HG02759 (cell line): ENCODE results near the gene LBR.

ENCODE experiments used
- ATAC-seq: cut with Tn5 transposase; IDR thresholded peaks from one replicate; pipeline ENCODE4 v1.9.1; 2021; ENCODE audit warnings: mild to moderate bottlenecking, moderate library complexity; ENCODE audit not compliant: unreplicated experiment

LBR gene

DNA sequence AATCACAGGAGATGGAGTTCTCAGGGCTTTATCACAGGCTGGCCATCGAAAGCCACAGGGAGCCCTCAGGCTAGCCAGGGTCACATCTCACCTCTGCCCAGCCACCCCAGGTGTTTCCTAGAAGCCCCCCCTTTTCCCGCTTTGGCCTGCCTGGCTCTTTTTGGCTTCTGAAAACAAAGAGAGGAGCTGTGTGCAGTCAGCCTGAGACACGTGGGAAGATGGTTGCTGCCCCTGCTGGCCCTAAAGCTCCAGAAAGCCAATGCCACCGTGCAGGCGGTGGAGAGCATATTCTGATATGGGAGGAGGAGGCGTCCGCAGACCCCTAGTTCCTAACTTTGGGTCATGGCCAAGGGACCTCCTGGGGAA is 18.7 kb upstream of the LBR start:
- no peak for ATAC-seq

DNA sequence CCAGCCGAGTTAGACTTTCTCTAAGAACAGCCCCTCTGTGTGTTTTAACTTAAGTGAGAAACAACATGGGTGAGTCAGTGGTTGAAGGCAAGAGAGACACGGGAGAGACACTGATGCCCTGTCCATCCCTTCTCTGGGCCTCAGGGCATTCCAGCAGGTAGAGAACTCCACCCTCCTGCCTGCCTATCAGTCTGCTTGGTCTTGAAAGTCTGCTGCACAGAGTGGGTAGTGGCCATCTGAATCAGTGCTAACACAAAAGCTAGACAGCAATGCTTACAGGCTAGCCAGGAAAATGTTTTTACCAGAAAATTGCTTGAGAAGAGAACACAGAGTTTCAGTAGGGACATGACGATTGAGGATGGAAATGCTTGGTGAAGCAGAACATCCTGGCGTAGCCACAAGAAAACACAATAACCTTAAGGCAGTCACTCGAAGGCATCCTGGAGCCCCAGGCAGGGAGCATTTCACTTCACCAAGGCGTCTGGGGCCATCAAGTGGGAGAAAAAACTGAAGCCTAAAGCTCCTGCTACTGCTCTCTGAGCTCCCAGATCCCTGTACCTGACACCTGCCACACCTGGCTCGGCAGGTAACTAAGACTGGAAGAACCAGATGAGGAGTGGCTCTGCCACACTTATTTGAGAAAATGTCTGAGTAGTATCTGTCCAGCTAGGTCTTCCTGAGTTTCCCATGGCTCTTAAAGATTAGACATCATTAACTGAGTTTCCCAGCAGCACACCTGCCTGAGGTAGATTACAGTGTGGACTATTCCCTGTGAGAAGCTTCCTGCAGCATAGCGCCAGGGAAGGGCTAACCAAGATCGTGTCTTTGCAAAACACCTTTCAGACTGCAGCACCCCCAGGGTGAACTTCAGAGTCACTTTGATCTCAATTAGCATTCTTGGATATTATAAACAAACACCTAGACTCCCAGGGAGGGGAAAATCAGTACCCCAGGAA is 18.1 kb upstream of the LBR start:
- no peak for ATAC-seq

DNA sequence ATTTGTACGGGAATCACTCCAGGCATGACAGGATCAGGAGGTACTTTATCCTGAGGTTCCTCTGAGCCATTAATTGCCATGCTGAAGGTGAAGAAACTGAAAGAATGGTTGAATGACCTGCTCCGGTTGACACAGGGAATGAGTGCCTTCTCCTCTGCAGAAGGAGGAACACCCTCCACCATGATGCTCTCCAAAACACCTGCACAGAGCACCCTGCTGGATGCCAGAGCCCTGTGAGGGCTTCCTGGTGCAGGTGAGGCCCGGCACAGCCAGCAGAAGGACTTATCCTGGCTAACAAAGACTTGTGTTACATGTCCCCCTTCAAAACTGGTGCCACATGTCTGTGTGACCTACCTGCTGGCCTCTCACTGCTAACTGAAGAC is 14.3 kb upstream of the LBR start:
- ATAC-seq = no peak

DNA sequence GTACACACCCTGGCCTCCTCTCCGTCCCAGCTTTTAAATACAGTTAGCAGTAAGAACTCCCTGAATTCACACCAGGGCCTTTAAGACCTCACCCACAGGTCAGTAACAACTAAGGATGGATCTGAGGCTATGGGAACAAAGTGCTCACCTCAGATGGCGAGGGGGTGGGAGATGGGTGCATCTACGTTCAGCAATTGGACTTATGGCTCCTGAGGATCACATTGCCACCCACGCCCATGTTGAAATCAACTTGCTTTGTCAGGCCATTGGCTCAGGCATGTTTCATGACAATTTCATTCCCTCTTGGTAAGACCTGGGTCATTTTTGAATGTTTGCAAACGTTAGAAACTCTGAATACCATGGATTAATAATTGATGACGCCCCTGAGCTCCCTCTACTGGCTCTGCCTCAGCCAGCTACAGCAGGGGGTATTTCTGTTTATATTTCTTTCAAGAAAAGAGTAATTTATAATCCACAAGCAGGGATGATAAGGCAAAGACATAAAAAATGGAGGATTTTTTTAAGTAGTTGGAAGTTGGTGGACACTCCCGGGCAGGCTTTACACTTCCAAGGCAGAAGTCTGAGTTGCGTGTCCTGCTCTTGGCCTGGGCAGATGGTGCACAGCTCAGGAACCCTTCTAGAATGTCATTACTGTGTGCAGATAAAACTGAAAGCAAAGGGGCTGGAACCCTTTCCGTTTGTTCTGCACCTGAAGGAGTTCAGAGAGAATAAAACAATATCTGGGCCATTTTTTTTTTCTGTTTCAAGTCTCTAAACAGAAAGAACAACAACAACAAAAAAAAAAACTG is 13.7 kb upstream of the LBR start:
- peak; percentile 29 for ATAC-seq

DNA sequence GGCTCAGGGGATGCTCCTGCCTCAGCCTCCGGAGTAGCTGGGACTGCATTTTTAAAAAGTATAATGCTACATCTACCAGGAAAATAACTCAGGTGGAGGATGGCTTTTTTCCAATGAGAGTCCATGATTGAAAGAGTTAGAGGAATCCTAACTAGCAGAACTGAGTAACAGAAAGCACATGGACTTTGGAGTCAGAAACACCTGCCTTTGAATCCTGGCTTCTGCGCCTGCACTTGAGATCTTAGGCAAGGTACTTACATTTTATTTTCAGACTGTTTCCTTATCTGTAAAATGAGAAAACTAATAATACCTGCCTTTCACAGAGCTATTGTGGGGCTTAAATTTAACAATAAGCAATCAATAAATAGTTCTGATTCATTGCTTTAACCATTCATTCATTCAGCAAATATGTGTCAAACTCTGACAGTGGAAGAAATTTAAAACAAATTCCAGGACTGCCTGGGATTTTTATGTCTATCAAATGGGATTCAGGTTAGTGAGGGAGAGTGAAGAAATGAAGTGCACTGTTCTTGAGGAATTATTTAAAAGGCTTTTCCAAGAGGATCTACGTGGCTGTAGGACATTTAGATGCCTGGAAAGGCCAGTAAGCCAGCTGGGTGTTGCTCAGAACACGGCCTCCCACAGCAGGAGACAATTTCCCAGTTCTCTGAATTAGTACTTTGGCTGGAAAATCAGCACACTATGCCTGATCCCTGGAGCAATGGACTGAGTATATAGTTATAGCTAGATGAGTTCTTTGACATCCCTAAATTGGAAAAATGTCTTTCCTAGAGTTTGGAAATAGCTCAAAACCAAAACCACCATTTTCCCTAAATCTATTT is 12.8 kb upstream of the LBR start:
- no peak for ATAC-seq

DNA sequence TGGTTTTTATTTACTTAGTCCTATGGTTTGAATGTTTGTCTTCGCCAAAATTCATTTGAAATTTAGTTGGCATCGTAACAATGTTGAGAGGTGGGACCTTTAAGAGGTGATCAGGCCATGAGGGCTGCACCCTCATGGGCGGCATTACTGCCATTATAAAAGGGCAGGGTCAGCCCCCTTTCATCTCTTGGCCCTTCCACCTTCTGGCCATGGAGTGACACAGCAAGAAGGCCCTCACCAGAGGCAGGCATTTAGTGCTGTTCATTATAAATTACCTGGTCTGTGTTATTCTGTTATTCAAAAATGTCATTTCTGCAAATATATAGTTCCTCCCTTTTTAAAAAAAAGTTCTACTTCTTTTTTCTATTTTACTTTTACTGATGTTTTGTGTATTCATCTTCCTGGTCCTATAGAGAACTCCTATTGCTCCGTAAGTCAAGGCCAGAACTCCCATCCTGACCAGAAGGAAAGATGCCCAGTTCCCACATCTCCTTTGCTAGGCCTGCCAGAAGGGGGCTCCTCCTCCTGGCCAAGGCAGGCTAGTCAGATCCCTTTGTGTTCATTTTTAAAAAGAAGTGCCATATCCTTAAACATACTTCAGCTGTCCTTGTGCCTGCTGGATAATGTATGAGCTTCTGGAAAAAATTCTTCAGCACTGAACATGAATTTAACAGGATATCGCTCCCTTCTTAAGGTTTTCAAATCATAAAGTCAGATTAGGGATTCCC is 10.0 kb upstream of the LBR start:
- no peak for ATAC-seq

DNA sequence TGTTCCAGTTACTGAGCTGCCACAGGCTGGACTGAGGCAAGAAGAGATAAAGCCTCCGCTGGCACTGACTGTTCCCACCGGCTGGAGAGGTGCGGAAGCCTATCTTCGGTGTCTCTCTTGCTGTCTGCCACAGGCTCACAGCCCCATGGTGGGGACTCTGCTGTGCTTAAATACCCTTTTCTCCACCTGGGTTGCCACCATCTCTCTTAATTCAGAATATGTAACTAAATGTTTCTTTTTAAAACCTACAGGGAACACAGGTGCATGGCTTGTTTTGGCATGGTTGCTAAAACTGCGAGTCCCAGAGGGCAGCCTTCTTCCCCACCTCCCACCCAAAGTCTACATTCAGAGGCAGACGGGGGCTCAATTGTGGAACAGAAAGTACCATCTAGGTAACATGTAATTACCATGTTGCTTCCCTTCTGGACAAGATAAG is 8.1 kb upstream of the LBR start:
- peak; percentile 78 for ATAC-seq

DNA sequence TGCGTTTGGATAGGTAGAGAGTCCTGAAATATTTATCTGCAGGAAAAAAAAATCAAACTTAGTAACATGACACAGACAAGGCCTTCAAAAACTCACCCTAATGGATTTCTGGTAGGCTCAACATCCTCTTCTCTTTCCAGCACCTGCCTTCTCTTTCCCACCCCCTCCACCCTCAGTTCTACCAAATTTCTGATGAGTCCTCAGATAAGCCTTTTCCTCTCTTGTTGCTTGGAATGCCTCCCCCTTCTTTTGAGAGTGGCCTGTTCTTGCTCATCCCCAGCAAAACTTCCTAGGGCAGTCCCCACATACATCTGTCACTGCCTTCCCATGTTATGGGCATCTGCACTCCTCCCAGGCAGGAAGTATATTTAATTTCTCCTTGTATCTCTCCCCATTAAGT is 7.6 kb upstream of the LBR start:
- ATAC-seq = peak; percentile 23

DNA sequence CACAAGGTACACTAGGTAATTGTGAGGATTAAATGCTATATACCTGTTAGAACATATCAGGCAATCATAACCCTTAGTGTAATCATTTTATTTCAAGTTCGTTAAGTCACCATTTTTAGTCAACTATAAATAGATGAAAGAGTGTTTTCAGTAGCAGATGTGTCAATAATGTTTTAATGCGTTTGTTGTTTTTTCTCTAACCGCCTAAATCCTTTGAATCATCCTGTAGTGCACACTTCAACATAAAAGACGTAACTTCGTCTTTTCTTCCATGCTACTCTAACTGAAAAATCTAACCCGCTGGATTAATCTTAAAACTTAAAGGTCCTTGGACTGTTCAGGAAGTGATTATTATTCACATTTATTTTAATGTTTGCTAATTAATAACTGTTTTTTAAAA is 7.2 kb upstream of the LBR start:
- ATAC-seq = no peak

DNA sequence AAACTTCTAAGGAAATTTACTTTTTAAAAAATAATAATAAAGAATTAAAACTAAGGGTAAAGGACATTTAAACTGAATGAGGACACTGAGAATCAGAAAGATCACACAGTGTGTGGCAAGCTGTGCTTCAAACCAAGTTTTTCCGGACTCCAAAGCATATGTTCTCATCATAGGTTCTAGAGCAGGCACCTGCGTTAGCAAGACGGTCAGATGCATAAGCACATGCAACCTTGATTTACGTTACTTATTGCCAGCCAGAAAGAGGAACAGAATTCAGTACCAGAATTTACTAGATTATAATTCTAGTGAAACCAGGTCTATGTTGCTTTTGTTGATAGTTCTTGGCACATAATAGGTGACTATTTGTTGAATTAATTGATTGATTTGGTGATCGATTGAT is 6.2 kb upstream of the LBR start:
- no peak for ATAC-seq

DNA sequence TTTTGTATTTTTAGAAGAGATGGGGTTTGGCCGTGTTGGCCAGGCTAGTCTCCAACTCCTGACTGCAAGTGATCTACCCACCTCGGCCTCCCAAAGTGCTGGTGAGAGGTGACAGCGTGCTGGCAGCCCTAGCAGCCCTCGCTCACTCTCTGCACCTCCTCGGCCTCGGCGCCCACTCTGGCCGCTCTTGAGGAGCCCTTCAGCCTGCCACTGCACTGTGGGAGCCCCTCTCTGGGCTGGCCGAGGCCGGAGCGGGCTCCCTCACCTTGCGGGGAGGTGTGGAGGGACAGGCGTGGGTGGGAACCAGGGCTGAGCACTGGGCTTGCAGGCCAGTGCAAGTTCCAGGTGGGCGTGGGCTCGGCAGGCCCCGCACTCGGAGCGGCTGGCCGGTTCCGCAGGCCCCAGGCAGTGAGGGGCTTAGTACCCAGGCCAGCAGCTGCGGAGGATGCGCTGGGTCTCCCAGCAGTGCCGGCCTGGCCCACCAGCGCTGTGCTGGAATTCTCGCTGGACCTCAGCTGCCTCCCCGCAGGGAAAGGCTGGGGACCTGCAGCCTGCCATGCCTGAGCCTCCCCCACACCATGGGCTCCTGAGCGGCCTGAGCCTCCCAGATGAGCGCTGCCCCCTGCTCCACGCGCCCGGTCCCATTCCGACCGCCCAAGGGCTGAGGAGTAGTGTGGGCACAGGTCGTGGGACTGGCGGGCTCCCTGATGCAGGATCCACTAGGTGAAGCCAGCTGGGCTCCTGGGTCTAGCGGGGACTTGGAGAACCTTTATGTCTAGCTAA is 3.4 kb upstream of the LBR start:
- ATAC-seq = no peak

DNA sequence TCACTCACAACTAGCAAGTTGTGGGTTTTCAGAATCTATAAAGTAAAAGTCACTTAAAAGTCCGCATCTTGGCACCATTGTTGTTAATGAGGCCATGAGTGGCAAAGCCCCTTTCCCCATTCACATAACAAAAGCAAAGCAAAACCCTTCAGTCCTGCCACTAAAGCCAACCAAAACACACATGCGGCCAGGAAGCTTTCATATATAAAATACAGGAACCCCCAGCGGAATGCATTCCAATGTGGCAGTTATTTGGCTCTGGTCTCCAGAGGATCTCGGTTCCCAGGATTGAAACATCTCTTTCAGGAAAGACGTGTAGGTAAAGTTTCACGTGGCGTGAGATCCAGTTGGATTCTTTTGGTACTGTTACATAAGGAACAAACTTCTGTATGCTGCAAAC is 2.5 kb upstream of the LBR start:
- no peak for ATAC-seq

DNA sequence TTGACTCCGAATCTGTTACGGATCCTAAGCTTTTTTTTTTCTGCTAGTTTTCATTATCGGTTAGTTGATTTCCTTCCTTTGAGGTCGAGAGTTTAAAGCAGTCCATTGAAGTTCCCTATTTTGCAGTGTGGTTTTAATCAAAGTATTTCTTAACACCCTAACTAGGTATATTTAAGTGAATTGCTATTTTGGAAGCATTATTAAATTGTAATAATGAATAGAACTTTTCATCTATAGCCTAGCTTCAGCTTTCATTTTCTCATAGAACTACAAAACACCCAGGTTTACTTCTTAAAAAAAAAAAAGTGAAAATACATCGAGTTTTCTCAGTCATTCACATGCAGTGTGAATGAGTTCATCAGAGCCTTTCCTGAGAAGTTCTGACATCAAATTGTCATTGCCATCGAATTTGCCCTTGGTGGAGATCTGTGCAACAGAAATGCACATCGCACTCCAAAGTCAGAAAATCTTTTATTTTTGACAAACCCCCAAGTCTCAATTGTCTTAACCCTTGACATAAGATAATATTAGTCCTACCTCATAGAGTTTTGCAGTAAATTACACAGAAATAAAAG is 1.1 kb upstream of the LBR start:
- no peak for ATAC-seq

DNA sequence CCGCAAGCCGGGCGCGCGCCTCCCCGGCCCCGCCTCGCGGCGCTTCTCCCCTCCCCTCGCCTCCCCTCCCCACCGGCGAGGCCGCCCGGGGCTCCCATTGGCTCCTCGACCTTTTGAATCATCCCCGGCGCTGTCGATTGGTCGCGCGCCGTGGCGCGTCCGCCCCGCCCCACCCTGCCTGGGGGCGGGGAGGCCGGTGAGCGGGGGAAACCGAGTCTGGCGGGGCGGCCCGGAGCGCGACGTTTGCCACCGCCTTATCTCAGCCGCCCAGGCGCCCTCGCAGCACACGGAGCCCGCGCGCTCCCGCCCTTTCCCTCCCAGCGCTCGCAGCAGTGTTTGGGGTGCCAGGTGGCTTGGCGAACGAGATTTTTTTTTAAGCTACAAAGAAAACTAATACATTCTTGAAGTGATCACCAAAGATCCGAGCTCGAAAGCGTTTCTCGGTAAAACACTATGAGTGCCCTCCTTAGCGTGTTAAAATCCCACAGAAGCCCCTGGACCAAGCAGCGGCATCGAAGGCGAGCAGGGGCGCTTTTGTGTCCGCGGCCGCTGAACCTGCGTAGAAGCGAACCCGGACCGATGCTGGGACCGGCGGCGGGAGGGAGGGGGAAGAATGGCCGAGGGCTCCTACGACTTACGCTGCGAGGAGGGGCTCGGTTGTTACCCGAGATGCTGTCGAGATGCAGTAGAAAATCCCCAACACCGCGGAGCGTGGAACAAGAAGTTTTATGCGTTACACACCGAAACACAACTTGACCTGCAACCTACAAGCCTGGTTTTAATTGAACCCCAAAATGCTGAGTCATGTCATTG is 436 bp upstream of the LBR start:
- peak; percentile 92 for ATAC-seq

DNA sequence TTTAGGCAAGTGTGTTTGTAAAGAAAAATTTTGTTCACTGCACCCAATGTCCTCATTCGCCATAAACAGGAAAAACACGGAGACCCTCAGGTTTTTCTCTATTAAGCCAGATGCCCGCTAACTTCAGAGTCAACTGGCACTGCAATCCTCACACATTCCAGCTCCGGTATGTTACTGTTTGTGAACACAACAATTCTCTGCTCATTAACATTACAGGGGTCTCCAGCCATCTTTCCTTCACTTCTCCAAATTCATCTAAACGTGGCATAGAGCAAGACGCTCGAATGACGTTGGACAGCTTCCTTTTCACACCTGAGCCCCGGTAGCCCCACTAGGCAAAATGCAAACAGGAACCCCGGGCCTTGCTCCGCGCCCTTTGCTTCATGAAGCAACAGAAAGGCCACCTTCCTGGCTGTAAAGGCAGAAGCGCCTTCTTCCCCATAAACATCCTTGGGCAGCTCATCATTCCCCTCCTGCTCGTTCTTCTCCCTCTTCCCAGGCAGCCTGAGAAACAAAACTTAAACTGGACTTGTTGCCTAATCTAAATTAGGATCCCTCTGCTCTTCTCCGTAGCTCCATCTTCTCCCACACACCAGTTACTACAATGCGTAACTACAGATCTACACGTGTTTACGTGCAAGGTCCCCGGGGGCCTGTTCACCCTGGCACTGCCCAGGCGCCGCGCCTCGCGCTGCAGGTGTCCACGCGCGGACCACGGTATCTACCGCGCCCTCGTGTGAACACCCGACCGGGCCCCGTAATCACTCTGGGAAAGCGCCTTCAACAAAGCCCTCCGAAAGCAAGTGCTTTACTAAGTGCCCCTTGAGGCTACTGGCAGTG is 1.2 kb downstream of the LBR start:
- ATAC-seq = peak; percentile 11

DNA sequence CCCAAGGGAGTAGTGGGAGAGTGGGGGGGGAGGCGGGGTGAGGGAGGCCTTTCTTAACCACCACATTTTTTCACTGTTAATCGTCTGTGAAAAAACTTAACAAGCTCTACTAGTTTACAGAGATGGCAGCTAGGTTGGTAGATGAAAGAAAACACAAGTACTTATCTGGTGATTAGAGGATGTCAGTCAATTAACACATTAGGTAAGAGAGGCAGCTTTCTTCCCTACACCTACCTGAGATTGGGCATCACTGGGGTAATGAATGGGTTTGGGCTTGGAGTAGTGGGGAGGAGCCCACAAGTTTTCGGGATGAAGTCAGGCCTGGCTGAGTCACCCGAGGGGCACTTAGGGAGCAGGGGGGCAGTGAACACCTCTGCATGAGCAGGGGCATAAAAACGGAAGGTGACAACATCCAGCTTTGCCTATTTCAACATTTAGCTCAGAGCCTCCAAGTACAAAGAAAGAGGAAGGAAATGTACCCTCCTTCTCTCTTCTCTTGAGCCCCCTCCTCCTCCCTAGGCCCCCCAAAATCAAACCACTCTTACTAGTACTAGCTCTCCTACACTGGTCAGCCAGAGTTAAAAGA is 2.5 kb downstream of the LBR start:
- no peak for ATAC-seq

DNA sequence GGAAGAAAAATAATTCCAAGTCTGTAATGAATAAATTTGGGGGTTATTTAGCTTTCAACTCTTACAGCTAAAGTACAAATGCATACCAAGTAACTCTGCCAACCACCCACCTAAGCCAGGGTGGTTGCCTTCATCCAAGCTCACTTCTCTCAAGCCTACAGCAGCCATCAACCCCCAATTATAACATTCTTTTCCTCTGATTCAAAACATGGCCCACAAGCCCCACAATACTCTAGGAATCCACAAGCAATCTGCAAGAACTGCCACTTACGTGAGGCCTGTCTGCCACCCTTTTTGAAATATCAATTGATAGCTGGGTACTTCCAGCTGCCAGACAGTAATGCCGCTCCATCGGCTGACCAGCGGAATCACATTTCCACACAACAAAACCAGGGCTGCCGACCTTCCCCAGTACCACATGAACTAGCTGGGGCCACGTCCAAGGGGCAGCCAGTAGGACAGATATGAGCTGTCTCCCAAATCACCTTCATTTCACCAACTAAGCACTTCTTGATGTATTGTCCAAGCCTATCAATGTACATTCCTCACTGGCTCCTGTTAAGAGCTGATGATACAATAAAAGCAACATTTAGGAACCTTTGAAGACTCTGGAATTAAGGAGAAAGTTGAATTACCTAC is 3.2 kb downstream of the LBR start:
- ATAC-seq = no peak
